ENCODE measurements around the gene UGT1A6. TPM values are rescaled to one million over a fixed set of nuclear protein-coding genes. Genes with fewer than 3 reads are reported as not detected.

The UGT1A6 gene
- total and polyA plus RNA-seq, 2 of the 13 experiments (the other 11 are each of a cell fraction or from before 2014, with no cell fraction given) = 0.25 TPM; not detected in 1

DNA sequence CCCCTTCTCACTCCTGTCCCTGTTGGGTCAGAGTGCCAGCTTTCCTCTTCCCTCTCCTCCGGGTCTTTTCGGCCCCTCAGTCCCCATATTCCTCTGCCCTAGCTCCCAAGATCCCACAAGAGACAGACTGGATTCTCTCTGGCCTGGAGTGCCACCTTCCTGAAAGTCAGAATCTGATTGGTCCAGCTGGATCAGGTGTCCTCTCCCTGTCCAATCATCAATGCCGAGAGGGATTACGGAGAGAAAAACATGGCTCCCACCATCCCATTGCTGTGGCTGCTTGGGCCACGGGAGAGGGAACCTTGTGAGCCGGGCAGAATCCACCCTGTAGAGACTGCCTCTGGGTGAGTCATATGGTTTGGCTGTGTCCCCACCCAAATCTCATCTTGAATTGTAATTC lies 82.7 kb downstream of the UGT1A6 start:
- DNase-seq (ENCODE audit: low spot score) = no peak

More for the DNA sequence above, 82.7 kb downstream of the UGT1A6 start:
- Histone ChIP-seq H3K4me2 (ENCODE audit: low read depth, low read length) (no peak overlapping the region), H3K27ac (ENCODE audit: extremely low read length, insufficient read depth, low read length) (no peak overlapping the region), H2AFZ (ENCODE audit: low read length) (no peak overlapping the region), H3K4me1 (ENCODE audit: insufficient read depth, low read length) (no peaks in the 10 kb centered on the region), H4K20me1 (ENCODE audit: insufficient read depth, low read length) (no peaks in the 10 kb centered on the region), H3K9me3 (ENCODE audit: low read length) (peaks cover 5% of the 10 kb centered on the region; the same call in 1 of the 2 replicates), H3K27me3 (ENCODE audit: control insufficient read depth in 1 of 2, insufficient read depth in 2 of 2, low read length in 2 of 2) (peaks cover 3 to 58% of the 10 kb centered on the region in 2 experiments; a peak in 4 of 5 replicates), H3K4me3 (replicated peaks in 1 of 3; ENCODE audit: insufficient read depth in 1 of 3, low read depth in 2 of 3, low read length in 3 of 3) (no peak overlapping the region), H3K36me3 (replicated peaks in 1 of 2; ENCODE audit: control insufficient read depth in 1 of 2, insufficient read depth in 2 of 2, low read length in 2 of 2) (no peaks in the 10 kb centered on the region), H3K9ac (ENCODE audit: insufficient read depth, low read depth, low read length) (no peak overlapping the region), H3K79me2 (ENCODE audit: insufficient read depth, low read length) (no peaks in the 10 kb centered on the region)
- ATAC-seq (no peak), FAIRE-seq (no peak)
- in situ Hi-C loops (cut with HindIII; ENCODE audit: extremely low pct_ligation_motif_present, low pct_unique_long_range_greater_than_20kb) (no loop called here), intact Hi-C loops (cut with micrococcal nuclease; ENCODE audit: unreplicated experiment) (no loop called here)
- ChIA-PET POLR2A (no interaction called here), CTCF (ENCODE audit: low intra/inter-chr PET ratio, low total read pairs) (no interaction called here)
- TF ChIP-seq AHR (CRISPR knock-in tag; IDR thresholded peaks at IDR 0.05) (no peak), CENPT (CRISPR knock-in tag; IDR thresholded peaks at IDR 0.05; ENCODE audit: low read depth) (no peak), PHF20 (CRISPR knock-in tag; IDR thresholded peaks at IDR 0.05) (no peak), RFX1 (IDR thresholded peaks at IDR 0.05) (no peak)
- TF ChIP-seq, protein P1, sequence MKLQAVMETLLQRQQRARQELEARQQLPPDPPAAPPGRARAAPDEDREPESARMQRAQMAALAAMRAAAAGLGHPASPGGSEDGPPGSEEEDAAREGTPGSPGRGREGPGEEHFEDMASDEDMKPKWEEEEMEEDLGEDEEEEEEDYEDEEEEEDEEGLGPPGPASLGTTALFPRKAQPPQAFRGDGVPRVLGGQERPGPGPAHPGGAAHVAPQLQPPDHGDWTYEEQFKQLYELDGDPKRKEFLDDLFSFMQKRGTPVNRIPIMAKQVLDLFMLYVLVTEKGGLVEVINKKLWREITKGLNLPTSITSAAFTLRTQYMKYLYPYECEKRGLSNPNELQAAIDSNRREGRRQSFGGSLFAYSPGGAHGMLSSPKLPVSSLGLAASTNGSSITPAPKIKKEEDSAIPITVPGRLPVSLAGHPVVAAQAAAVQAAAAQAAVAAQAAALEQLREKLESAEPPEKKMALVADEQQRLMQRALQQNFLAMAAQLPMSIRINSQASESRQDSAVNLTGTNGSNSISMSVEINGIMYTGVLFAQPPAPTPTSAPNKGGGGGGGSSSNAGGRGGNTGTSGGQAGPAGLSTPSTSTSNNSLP (IDR thresholded peaks at IDR 0.05; ENCODE audit: low read depth, low read length) = no peak
- TF ChIP-seq, protein P2, sequence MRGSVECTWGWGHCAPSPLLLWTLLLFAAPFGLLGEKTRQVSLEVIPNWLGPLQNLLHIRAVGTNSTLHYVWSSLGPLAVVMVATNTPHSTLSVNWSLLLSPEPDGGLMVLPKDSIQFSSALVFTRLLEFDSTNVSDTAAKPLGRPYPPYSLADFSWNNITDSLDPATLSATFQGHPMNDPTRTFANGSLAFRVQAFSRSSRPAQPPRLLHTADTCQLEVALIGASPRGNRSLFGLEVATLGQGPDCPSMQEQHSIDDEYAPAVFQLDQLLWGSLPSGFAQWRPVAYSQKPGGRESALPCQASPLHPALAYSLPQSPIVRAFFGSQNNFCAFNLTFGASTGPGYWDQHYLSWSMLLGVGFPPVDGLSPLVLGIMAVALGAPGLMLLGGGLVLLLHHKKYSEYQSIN (CRISPR knock-in tag; IDR thresholded peaks at IDR 0.05; ENCODE audit: borderline replicate concordance) = no peak
- TF ChIP-seq, protein P3, sequence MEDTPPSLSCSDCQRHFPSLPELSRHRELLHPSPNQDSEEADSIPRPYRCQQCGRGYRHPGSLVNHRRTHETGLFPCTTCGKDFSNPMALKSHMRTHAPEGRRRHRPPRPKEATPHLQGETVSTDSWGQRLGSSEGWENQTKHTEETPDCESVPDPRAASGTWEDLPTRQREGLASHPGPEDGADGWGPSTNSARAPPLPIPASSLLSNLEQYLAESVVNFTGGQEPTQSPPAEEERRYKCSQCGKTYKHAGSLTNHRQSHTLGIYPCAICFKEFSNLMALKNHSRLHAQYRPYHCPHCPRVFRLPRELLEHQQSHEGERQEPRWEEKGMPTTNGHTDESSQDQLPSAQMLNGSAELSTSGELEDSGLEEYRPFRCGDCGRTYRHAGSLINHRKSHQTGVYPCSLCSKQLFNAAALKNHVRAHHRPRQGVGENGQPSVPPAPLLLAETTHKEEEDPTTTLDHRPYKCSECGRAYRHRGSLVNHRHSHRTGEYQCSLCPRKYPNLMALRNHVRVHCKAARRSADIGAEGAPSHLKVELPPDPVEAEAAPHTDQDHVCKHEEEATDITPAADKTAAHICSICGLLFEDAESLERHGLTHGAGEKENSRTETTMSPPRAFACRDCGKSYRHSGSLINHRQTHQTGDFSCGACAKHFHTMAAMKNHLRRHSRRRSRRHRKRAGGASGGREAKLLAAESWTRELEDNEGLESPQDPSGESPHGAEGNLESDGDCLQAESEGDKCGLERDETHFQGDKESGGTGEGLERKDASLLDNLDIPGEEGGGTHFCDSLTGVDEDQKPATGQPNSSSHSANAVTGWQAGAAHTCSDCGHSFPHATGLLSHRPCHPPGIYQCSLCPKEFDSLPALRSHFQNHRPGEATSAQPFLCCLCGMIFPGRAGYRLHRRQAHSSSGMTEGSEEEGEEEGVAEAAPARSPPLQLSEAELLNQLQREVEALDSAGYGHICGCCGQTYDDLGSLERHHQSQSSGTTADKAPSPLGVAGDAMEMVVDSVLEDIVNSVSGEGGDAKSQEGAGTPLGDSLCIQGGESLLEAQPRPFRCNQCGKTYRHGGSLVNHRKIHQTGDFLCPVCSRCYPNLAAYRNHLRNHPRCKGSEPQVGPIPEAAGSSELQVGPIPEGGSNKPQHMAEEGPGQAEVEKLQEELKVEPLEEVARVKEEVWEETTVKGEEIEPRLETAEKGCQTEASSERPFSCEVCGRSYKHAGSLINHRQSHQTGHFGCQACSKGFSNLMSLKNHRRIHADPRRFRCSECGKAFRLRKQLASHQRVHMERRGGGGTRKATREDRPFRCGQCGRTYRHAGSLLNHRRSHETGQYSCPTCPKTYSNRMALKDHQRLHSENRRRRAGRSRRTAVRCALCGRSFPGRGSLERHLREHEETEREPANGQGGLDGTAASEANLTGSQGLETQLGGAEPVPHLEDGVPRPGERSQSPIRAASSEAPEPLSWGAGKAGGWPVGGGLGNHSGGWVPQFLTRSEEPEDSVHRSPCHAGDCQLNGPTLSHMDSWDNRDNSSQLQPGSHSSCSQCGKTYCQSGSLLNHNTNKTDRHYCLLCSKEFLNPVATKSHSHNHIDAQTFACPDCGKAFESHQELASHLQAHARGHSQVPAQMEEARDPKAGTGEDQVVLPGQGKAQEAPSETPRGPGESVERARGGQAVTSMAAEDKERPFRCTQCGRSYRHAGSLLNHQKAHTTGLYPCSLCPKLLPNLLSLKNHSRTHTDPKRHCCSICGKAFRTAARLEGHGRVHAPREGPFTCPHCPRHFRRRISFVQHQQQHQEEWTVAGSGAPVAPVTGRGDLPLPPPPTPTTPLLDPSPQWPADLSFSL (CRISPR knock-in tag; IDR thresholded peaks at IDR 0.05) = no peak
- WGBS (ENCODE audit: low lambda C conversion rate) = 57% methylated on average over 6 of the region's 6 CpGs
- BruUV-seq (replicated peaks) = no TSS peak

Data from HepG2 (cell line).